Stimulated activated CD4-positive, alpha-beta T cell treated with anti-CD3 and anti-CD28 coated beads, TNF-alpha, amount 100 ng/mL, for 48 hours (primary cell): ENCODE data around the gene ANKRD39.

Source experiments
- DNase-seq, 3 donors: peaks; one replicate each; pipeline ENCODE4 v3.0.0-alpha.2; 2020; ENCODE audit warnings: low read depth in 3 of 3

Gene ANKRD39

DNA sequence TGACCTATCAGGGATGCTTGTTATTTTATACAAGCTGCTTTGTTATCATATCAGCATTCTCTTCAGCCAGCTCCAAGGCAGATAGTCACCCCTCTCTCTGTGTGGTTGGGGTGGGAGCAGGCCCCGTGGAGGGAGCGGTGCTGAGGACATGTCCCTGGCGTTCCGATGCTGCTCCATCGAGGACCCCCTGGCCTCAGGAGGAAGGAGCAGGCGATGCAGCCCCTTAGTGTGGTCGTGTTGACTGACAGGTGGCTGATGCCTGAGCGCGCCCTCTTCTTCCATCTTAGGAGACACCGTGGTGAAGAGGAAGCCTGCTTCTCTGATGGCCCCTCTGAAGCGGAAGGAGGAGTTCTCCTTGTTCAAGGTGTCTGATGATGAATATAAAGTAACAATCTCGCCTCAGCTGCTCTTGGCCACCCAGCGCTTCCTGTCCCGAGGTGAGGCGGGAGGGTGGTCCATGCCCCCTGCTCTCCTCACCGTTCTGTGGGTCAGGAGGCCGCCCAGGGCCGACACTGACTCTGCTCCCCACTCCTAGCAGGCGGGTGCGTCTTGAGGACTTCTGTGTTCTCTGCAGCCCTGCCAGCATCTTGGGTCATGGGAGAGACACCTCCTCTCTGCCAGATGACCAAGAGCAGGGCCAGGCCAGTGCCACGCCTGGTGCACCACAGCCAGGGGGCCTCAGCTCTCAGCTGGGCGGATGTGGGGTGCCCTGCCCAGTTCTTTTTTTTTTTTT, 31.1 kb downstream of the ANKRD39 start:
- no peak for DNase-seq

DNA sequence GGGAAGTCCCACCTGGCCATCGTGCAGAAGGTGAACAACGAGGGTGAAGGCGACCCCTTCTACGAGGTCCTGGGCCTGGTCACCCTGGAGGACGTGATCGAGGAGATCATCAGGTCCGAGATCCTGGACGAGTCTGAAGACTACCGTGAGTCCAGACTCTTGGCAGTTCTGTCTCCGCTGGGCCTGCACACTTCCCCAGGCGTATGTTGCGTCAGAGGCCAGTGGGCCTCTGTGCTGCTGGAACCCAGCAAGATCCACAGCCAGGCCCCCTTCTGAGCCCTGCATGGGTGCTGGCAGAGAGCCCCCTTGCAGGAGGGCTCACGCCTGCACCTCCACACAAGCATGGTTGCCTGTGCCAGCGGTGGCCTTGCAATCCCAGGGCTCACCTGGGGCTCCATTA, 32.8 kb downstream of the ANKRD39 start:
- DNase-seq: no peak

DNA sequence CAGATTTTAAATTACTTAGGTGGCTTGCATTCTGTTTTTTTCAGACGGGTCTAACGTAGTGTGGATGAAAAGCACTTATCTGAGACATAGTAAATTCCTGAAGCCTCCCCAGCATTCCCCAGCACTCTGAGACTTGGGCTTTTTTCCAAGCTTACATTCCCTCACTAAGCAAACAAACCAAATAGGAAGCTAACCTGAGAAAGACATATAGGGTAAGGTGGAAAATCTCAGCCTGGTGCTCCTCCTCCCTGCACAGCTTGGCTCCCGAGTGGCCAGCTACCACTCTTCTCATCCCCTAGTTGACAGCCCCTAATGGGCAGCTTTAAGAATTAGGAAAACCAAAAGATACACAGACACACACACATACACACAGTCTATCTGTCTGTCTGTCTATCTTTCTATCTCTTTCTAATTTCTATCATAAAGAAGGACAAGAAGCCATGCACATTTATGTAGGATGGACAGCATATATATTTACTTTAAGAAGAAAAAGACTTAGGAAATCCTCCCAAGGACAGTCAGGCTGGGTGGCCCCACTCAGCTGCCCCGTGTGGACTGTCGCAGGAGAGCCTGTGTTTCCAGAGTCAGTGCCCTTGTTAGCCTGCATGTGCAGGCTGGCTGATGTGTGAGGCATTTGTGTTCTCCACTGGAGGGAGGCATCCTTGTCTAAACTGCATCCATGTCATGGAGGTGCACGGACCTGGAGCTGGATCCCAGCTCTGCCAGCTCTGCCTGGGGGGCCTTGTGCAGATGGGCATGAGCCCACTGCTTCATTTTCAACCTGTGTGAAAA, 33.5 kb downstream of the ANKRD39 start:
- DNase-seq: no peak

DNA sequence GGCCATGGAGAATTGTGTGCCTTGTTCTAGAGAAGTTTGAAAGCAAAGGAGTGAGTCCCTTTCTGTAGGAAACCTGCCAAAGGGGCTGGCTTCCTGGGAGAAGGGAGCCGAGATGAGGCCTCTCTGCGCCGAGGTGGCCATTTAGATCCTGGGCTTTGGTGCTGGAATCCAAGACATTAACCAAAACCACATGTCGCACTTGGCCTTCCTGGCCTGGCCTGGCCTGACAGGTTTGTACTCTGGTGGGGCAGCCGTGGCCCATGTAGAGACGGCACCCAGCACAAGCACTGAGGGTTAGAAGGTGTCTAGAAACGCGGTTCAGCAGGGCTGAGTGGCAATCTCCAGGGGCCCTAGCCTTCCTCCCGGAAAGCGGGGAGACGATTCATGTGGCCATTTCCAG, 34.6 kb downstream of the ANKRD39 start:
- no peak for DNase-seq

DNA sequence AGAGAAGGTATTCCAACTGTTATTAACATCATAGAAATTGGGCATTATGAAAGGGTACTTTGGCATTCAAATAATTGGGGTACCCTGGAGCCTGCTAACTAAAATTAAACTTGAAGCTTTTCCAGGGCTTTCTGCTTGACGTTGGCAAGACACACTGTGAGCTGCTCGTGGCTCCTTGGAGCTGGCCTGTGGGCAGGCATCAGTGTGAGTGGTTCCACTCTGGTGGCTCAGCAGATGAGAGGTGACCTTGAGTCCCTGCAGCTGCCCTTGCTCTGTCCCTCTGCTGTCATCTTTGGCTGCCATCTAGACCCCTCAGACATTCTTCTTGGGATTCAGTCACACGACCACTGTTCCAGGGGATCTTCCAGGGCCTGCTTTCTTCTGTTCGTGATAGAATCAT, 35.0 kb downstream of the ANKRD39 start:
- DNase-seq: no peak

DNA sequence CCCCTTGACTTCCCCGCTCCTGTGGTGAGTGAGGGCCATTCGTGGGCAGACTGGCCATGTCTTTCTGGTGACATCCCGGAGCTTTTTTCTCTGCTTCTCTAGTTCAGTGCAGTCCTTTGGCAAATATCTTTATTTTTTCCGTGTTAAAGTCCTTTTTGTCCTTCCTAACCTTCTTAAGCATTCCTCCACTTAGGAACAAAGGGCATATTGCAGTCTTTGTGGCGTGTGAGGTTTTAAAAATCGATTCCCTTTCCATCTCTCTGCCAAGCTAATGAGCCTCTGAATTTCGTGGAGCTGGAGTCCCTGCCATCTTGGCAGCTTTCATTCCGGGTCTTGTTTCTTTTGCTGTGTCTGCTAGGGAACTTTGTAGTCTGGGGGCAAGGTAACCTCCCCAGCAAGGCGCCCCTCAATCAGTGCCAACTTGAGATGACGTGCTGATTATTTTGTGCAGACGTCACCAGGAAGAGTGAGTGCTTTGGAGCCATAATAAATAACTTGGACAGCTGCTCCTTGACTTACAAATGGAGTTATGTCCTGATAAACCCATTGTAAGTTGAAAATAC, 36.6 kb downstream of the ANKRD39 start:
- DNase-seq: no peak

DNA sequence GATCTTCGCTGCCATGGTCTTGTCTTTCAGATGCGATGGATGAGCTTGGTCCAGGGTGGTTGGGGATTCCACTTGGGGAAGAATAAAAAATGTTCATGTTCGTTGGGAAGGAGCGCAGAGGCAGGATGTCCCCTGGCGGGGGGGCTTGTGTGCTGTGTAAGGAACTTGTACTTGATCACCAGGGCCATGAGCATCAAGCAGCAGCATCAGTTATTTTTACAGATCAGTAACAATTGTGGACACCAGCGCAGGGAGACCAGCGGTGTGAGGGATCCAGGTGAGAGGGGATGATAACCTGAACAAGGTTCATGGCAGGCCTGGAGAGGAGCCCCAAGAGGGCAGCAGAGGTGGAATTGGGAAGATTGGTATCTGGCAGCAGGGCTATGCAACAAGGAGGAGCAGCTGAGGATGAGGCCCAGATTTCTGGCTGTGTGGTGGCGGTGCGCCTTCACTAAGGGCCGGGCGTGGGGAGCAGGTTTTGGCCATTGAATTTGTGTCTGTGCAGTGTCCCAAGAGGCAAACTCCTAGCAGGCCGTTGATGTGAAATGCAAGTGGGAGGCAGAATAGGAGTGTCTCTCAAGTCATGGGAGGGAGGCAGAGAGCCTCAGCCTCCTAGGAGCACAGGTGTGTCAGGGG, 37.8 kb downstream of the ANKRD39 start:
- DNase-seq: no peak

DNA sequence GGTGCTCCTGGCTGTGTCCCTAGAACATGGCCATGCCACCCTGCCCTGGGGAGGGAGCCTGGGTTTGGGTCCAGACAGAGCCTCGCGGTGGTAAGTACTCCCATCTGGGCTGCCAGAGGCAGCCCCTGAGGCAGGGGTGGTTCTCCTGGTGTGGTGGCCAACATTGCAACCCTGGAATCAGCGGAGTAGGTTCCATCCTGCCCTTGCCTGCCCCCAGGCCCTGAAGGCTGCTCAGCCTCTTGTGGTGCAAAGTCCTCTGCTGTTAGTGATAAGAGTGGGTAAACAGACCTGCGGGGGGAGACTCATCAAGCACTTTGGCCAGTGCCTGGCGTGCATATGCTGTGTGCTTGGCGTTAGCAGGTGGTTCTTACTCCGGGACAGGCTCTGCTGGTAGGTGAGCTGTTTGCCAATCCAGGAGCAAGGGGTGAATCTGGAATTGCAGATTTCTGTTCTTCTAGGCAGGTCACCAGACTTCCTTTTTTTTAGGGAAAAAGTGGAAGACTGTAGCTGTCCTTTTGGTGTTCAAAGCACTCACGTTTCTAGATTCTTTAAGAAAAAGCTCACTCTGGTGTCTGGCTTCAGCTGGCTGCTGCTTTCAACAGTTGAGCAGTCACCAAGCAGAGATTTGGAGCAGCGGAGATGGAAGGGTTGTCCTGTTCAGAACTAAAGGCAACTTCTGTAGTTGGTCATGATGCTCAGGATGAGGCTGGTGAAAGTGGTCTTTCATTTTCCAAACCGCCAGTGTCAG, 38.5 kb downstream of the ANKRD39 start:
- DNase-seq: no peak

DNA sequence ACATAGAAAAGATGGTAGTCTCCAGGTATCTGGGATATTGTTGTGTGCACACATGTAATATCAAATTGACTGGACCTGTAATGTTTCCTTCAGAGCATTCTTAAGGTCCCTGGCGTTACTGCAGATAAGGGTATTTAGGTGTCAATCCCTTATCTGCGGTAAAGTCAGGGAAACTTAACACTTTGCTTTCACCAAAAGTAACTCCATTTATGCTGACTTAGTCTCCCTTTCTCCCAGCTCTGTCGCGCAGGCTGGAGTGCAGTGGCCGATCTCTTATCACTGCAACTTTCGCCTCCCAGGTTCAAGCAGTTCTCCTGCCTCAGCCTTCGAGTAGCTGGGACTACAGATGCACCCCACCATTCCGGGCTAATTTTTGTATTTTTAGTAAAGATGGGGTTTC, 39.9 kb downstream of the ANKRD39 start:
- DNase-seq: no peak

DNA sequence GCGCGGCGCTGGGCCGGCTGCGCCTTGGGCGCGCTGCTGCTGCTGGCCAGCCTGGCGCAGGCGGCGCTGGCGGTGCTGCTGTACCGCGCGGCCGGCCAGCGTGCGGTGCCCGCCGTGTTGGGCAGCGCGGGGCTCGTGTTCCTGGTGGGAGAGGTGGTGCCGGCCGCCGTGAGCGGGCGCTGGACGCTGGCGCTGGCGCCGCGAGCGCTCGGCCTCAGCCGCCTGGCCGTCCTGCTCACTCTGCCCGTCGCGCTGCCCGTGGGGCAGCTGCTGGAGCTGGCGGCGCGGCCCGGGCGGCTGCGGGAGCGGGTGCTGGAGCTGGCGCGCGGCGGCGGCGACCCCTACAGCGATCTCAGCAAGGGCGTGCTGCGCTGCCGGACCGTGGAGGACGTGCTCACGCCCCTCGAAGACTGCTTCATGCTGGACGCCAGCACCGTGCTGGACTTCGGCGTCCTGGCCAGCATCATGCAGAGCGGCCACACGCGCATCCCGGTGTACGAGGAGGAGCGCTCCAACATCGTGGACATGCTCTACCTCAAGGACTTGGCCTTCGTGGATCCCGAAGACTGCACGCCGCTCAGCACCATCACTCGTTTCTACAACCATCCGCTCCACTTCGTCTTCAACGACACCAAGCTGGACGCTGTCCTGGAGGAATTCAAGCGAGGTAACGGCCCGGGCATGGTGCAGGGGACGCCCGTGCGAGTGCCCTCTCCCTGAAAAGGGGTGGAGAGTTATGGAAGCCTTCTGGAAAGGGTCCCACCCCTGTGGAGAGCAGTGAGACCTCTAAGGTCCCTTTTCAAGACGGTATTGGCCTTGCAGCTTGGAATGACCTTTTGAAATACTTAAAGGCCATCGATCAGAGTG, 40.7 kb downstream of the ANKRD39 start:
- DNase-seq: no peak

DNA sequence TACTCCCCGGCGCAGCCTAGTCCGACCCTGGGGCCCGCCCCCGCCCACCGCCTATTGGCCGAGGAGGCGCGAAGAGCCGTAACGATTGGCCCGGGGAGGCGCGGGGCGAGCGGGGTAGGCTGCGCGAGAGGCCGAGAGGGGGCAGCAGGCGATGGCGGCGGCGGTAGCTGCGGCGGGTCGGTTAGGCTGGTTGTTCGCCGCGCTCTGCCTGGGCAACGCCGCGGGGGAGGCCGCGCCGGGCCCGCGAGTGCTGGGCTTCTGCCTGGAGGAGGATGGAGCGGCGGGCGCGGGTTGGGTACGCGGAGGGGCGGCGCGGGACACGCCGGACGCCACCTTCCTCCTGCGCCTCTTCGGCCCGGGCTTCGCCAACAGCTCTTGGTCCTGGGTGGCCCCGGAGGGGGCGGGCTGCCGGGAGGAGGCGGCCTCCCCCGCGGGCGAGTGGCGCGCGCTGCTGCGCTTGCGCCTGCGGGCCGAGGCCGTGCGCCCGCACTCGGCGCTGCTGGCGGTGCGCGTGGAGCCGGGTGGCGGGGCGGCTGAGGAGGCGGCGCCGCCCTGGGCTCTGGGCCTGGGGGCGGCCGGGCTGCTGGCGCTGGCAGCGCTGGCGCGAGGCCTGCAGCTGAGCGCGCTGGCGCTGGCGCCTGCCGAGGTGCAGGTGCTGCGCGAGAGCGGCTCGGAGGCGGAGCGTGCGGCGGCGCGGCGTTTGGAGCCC, 41.5 kb downstream of the ANKRD39 start, which contains the start of gene CNNM3:
TSS of gene CNNM3 (plus strand) at position 142 of the 709 bp plus-strand sequence. CDS start at position 152, 10 bp downstream.
- peak; percentile 89 to 98 (median 94) for DNase-seq

DNA sequence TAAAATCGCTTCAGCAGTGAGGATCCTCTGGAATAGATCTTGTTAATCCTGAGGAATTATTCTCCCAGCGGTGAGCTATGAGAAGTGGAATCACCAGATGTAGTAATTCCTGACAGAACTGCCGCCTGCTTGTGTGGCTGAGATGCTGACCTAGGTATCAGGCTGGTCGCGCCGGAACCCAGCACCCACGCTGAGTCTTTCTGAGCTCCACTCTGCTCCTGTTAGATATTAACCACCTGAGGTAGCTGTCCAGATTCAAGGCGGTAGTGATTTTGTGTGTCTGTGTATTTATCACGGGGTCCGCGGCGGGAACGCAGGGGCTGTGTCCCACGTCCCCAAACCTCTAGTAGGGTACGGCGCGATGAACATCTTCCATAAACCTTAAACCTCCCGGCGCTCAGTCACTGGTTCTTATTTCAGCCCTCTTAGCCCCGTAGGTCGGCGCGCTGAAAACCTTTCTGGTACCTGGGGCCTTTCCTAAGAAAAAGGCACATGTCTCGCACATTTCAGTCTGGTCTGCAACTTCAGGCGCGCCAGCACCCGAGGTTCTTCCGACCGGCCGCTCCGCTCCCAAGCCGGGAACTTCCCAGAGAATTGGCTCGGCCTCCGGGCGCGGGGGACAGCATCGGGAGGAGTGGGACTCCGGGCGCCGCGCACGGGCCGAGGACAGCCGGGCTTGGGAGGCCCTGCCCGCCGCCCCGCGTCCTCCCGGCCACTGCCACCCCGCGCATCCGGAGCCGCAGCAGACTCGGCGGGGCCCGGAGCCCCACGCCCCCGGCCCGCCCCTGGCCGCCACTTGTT, 42.3 kb downstream of the ANKRD39 start:
- DNase-seq: no peak

DNA sequence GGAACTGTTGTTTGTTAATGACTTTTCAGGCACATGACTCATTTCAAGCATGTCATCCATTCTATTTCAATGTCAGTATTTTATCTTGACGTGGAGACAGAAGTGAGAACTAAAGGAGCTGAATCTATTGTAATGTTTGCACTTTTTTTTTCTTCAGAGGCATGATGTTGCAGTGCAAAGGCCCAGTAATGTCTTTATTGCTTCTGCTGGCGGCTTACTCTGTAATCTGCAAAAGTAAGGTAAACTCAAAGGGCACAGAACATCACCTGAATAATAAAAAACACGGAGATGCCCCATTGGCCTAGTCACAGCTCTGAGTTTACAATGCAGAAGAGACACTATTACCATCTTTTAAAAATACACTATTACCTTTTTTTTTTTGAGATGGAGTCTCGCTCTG, 44.2 kb downstream of the ANKRD39 start:
- DNase-seq: no peak

DNA sequence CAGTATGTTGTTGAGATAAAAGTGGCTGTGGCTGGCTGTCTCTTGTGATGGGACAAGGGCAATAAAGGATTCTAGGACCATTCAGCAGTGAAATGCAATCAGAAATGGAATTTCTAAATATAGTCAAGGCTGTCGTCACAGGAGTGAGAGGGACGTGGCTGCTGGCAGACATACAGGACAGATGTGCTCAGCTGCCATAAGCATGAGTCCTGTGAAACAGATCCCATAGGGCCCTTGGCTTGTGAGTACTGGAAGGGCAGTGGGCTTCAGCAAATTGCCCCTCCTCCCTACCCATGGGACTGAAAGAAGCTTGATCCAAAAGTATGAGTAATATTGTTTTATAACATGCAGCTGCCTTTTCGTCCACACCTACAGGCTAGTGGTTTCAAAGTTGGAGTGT, 45.9 kb downstream of the ANKRD39 start:
- DNase-seq: no peak

DNA sequence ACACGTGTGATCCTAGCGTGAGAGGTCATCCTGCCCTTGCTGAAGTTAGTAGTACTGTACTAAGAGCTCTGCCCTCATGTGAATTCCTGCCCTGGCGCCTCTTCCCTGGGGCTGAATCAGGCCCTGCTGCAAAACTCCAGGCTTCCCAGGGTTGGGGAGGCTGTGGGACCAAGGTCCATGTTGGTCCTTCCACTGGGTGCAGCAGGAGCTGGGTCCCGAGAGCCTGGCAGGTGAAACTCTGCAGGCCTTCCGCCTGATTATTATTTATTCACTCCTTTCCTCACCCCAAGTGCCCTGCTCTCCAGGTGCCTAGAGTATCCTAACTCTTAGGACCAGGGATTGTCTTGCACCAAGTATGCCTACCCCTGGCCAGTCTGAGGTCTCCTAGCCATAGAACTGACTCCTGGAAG, 47.0 kb downstream of the ANKRD39 start:
- DNase-seq: no peak

DNA sequence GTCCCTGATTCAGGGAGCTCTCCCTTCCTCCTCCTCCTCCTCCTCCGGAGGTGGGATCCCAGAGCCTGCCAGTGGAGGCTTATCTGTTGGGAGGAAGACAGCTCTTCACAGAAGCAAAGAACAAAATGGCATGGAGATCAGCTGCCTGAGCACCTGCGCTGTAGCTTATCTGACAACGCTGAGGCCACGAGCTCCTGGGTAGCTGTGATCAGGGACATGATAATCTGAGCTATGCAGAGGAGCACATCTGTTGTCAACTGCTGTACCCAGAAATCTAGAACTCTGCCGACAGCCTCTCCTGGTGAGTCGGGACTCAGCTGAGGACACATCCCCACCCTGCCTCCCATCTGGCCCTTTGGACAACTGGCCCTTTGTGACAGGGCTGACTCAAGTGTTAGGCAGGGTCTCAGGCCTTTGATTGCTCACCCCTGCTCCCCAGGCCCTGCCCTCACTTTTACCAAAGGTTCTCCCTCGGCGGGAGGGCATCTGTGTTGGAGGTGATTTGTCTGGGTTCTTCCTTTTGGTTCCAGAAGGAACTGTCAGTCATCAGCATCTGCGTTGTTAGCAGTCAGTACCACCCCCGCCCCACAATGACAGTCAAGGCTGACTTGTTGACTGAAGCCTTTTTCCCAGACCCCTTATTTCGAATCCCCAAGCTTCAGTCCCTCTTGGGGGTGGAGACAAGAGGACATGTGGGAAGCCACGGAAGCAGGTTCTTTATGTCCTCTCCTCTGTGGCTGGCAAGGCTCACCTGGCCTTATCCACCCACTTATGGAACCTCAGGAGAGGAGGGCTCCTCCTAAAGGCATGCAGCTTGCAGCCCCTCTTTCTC, 47.6 kb downstream of the ANKRD39 start:
- DNase-seq: no peak

DNA sequence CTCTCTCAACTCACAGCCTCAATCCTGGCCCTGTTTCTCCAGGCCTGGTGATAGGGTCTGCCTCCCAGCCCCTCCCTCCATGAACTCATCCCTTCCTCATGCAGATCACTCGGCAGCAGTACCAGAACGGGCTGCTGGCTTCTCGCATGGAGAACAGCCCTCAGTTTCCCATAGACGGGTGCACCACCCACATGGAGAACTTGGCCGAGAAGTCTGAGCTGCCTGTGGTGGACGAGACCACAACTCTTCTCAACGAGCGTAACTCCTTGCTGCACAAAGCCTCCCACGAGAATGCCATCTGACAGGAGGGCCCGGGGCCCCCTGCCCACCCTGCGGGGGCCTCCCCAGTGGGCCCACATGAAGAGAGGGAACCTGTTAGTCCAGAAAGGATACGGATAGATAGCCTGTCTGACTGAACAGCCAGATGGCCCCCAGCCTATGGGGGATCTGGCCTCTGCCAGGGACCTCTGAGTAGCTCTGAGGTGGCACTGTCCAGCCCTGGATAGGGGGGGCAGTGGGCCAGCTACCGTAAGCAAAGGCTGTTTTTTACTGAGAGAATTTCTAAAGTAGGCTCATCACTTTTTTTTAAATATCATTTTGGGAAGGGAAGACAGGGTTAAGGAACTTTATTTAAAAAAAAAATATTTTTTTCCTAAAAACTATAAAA, 48.5 kb downstream of the ANKRD39 start:
- no peak for DNase-seq
